ENCODE measurements around the gene ZNF593.

Gene ZNF593

GRCh38 chr1:26171084-26172072, 1.7 kb downstream of the ZNF593 start, which contains the start of gene ZNF593OS:
TSS of gene ZNF593OS (minus strand) at chr1:26171832. CDS start at chr1:26171661, 171 bp downstream.
- no peak for DNase-seq
- Histone ChIP-seq H3K4me2 (ENCODE audit: low read length) (peak within 1 kb of the TSS; percentile 78), H3K79me1 (ENCODE audit: low read length) (peaks cover 14% of the 10 kb centered on the region), H2AK5ac (ENCODE audit: low read length) (no peak within 1 kb of the TSS), H2BK120ac (ENCODE audit: low read depth, low read length) (no peak within 1 kb of the TSS), H3K4me1 (ENCODE audit: control insufficient read depth, low read depth, low read length) (peaks cover 3% of the 10 kb centered on the region), H3K27ac (ENCODE audit: low read depth, low read length) (no peak within 1 kb of the TSS), H3K4ac (ENCODE audit: low read depth, low read length) (no peak within 1 kb of the TSS), H3K23ac (ENCODE audit: low read length) (no peak within 1 kb of the TSS), H3K27me3 (ENCODE audit: insufficient read depth, low read length, poor library complexity) (no peaks in the 10 kb centered on the region), H2BK15ac (replicated peaks; ENCODE audit: low read depth) (no peak within 1 kb of the TSS), H3K18ac (ENCODE audit: low read length) (no peak within 1 kb of the TSS), H3K56ac (ENCODE audit: low read length) (peak within 1 kb of the TSS; percentile 15), H2BK5ac (ENCODE audit: low read length) (no peak within 1 kb of the TSS), H4K8ac (ENCODE audit: low read depth, low read length) (no peak within 1 kb of the TSS), H4K5ac (ENCODE audit: low read length) (no peak within 1 kb of the TSS), H3K36me3 (ENCODE audit: control insufficient read depth, insufficient read depth, low read length) (no peaks in the 10 kb centered on the region), H3K4me3 (ENCODE audit: low read length) (no peak within 1 kb of the TSS), H3K79me2 (ENCODE audit: control insufficient read depth, insufficient read depth, low read length) (peaks cover 8% of the 10 kb centered on the region), H3K9ac (ENCODE audit: low read length) (peak within 1 kb of the TSS; percentile 77)
- no CpG with 5 or more reads among the region's 34 CpGs for WGBS (ENCODE audit: extremely low coverage, insufficient coverage, low lambda C conversion rate)

- no peak overlapping the region for H3K23ac ChIP-seq (ENCODE audit: low read length)
- no peak overlapping the region for H3K4me3 ChIP-seq (ENCODE audit: low read length)
- no peak overlapping the region for H4K8ac ChIP-seq (ENCODE audit: low read depth, low read length)
- no CpG with 5 or more reads among the region's 8 CpGs for WGBS (ENCODE audit: extremely low coverage, insufficient coverage, low lambda C conversion rate)
- H3K4ac ChIP-seq (ENCODE audit: low read depth, low read length) = no peak overlapping the region
- H3K9ac ChIP-seq (ENCODE audit: low read length) = no peak overlapping the region
- no peaks in the 10 kb centered on the region for H3K36me3 ChIP-seq (ENCODE audit: control insufficient read depth, insufficient read depth, low read length)
- H3K18ac ChIP-seq (ENCODE audit: low read length) = no peak overlapping the region
- H2BK5ac ChIP-seq (ENCODE audit: low read length) = no peak overlapping the region
- DNase-seq = no peak
- no peak overlapping the region for H2BK15ac ChIP-seq (replicated peaks; ENCODE audit: low read depth)
- H3K4me2 ChIP-seq (ENCODE audit: low read length) = no peak overlapping the region
- H4K5ac ChIP-seq (ENCODE audit: low read length) = no peak overlapping the region
- no peak overlapping the region for H2AK5ac ChIP-seq (ENCODE audit: low read length)
- H2BK120ac ChIP-seq (ENCODE audit: low read depth, low read length) = no peak overlapping the region
- H3K79me1 ChIP-seq (ENCODE audit: low read length) = peaks cover 10% of the 10 kb centered on the region
- H3K27me3 ChIP-seq (ENCODE audit: insufficient read depth, low read length, poor library complexity) = no peaks in the 10 kb centered on the region
- no peaks in the 10 kb centered on the region for H3K4me1 ChIP-seq (ENCODE audit: control insufficient read depth, low read depth, low read length)
- no peak overlapping the region for H3K27ac ChIP-seq (ENCODE audit: low read depth, low read length)
- peaks cover 6% of the 10 kb centered on the region for H3K79me2 ChIP-seq (ENCODE audit: control insufficient read depth, insufficient read depth, low read length)
- H3K56ac ChIP-seq (ENCODE audit: low read length) = no peak overlapping the region
These were observed 5.6 kb downstream of the ZNF593 start for GRCh38 chr1:26175346-26175745.

GRCh38 chr1:26177182-26177684, 7.5 kb downstream of the ZNF593 start, which contains the start of gene CNKSR1:
TSS of gene CNKSR1 (plus strand) at chr1:26177491. CDS start at chr1:26177548, 57 bp downstream.
- H3K18ac ChIP-seq (ENCODE audit: low read length) = peak within 1 kb of the TSS; percentile 22
- no peaks in the 10 kb centered on the region for H3K4me1 ChIP-seq (ENCODE audit: control insufficient read depth, low read depth, low read length)
- no peak within 1 kb of the TSS for H3K27ac ChIP-seq (ENCODE audit: low read depth, low read length)
- H3K79me2 ChIP-seq (ENCODE audit: control insufficient read depth, insufficient read depth, low read length) = no peaks in the 10 kb centered on the region
- peak within 1 kb of the TSS; percentile 59 for H3K9ac ChIP-seq (ENCODE audit: low read length)
- H2BK15ac ChIP-seq (replicated peaks; ENCODE audit: low read depth) = no peak within 1 kb of the TSS
- H3K56ac ChIP-seq (ENCODE audit: low read length) = peak within 1 kb of the TSS; percentile 87
- peak within 1 kb of the TSS; percentile 34 for H3K4me3 ChIP-seq (ENCODE audit: low read length)
- no peak within 1 kb of the TSS for H2BK5ac ChIP-seq (ENCODE audit: low read length)
- peak; percentile 97 for DNase-seq
- H3K4me2 ChIP-seq (ENCODE audit: low read length) = peak within 1 kb of the TSS; percentile 62
- WGBS (ENCODE audit: extremely low coverage, insufficient coverage, low lambda C conversion rate) = no CpG with 5 or more reads among the region's 21 CpGs
- no peak within 1 kb of the TSS for H2AK5ac ChIP-seq (ENCODE audit: low read length)
- no peaks in the 10 kb centered on the region for H3K27me3 ChIP-seq (ENCODE audit: insufficient read depth, low read length, poor library complexity)
- H3K36me3 ChIP-seq (ENCODE audit: control insufficient read depth, insufficient read depth, low read length) = no peaks in the 10 kb centered on the region
- H4K8ac ChIP-seq (ENCODE audit: low read depth, low read length) = no peak within 1 kb of the TSS
- H2BK120ac ChIP-seq (ENCODE audit: low read depth, low read length) = no peak within 1 kb of the TSS
- H3K23ac ChIP-seq (ENCODE audit: low read length) = no peak within 1 kb of the TSS
- no peak within 1 kb of the TSS for H4K5ac ChIP-seq (ENCODE audit: low read length)
- no peaks in the 10 kb centered on the region for H3K79me1 ChIP-seq (ENCODE audit: low read length)
- H3K4ac ChIP-seq (ENCODE audit: low read depth, low read length) = peak within 1 kb of the TSS; percentile 66

GRCh38 chr1:26180010-26180506, 10.3 kb downstream of the ZNF593 start:
- H2BK5ac ChIP-seq (ENCODE audit: low read length) = no peak overlapping the region
- H2AK5ac ChIP-seq (ENCODE audit: low read length) = no peak overlapping the region
- no peaks in the 10 kb centered on the region for H3K27me3 ChIP-seq (ENCODE audit: insufficient read depth, low read length, poor library complexity)
- H2BK120ac ChIP-seq (ENCODE audit: low read depth, low read length) = no peak overlapping the region
- no peak overlapping the region for H3K9ac ChIP-seq (ENCODE audit: low read length)
- H4K5ac ChIP-seq (ENCODE audit: low read length) = no peak overlapping the region
- no peak overlapping the region for H3K56ac ChIP-seq (ENCODE audit: low read length)
- no peak overlapping the region for H3K23ac ChIP-seq (ENCODE audit: low read length)
- H3K4me3 ChIP-seq (ENCODE audit: low read length) = no peak overlapping the region
- no peak overlapping the region for H4K8ac ChIP-seq (ENCODE audit: low read depth, low read length)
- H3K36me3 ChIP-seq (ENCODE audit: control insufficient read depth, insufficient read depth, low read length) = no peaks in the 10 kb centered on the region
- H2BK15ac ChIP-seq (replicated peaks; ENCODE audit: low read depth) = no peak overlapping the region
- H3K18ac ChIP-seq (ENCODE audit: low read length) = no peak overlapping the region
- no peak overlapping the region for H3K4ac ChIP-seq (ENCODE audit: low read depth, low read length)
- no peak overlapping the region for H3K27ac ChIP-seq (ENCODE audit: low read depth, low read length)
- H3K4me1 ChIP-seq (ENCODE audit: control insufficient read depth, low read depth, low read length) = no peaks in the 10 kb centered on the region
- no peak overlapping the region for H3K4me2 ChIP-seq (ENCODE audit: low read length)
- DNase-seq = no peak
- H3K79me1 ChIP-seq (ENCODE audit: low read length) = no peaks in the 10 kb centered on the region
- no CpG with 5 or more reads among the region's 4 CpGs for WGBS (ENCODE audit: extremely low coverage, insufficient coverage, low lambda C conversion rate)
- no peaks in the 10 kb centered on the region for H3K79me2 ChIP-seq (ENCODE audit: control insufficient read depth, insufficient read depth, low read length)

- Histone ChIP-seq H4K5ac (ENCODE audit: low read length) (no peak overlapping the region), H3K27ac (ENCODE audit: low read depth, low read length) (no peak overlapping the region), H3K4me1 (ENCODE audit: control insufficient read depth, low read depth, low read length) (no peaks in the 10 kb centered on the region), H2BK120ac (ENCODE audit: low read depth, low read length) (no peak overlapping the region), H3K9ac (ENCODE audit: low read length) (no peak overlapping the region), H2BK5ac (ENCODE audit: low read length) (no peak overlapping the region), H4K8ac (ENCODE audit: low read depth, low read length) (no peak overlapping the region), H3K18ac (ENCODE audit: low read length) (no peak overlapping the region), H2BK15ac (replicated peaks; ENCODE audit: low read depth) (no peak overlapping the region), H2AK5ac (ENCODE audit: low read length) (no peak overlapping the region), H3K79me2 (ENCODE audit: control insufficient read depth, insufficient read depth, low read length) (no peaks in the 10 kb centered on the region), H3K56ac (ENCODE audit: low read length) (no peak overlapping the region), H3K4me2 (ENCODE audit: low read length) (no peak overlapping the region), H3K4me3 (ENCODE audit: low read length) (no peak overlapping the region), H3K27me3 (ENCODE audit: insufficient read depth, low read length, poor library complexity) (no peaks in the 10 kb centered on the region), H3K4ac (ENCODE audit: low read depth, low read length) (no peak overlapping the region), H3K79me1 (ENCODE audit: low read length) (no peaks in the 10 kb centered on the region), H3K36me3 (ENCODE audit: control insufficient read depth, insufficient read depth, low read length) (no peaks in the 10 kb centered on the region), H3K23ac (ENCODE audit: low read length) (no peak overlapping the region)
- no peak for DNase-seq
- WGBS (ENCODE audit: extremely low coverage, insufficient coverage, low lambda C conversion rate) = no CpG with 5 or more reads among the region's 9 CpGs
These were observed 12.1 kb downstream of the ZNF593 start for GRCh38 chr1:26181586-26182382.

All from mesendoderm (in vitro differentiated cells).